Mesenchymal stem cell (in vitro differentiated cells and primary cell): ENCODE measurements around the gene TMEM127.
A peak's percentile ranks its signal among the peaks of the same experiment; 100 is the strongest.

Source experiments
- DNase-seq: peaks from one replicate; pipeline ENCODE4 v3.0.0-alpha.2; 2013
- H2AFZ ChIP-seq: one replicate; pipeline ENCODE4 v1.6.1; 2013; ENCODE audit warnings: low read depth, mild to moderate bottlenecking, control low read depth, inconsistent platforms, low read length, moderate library complexity
- H2AK5ac ChIP-seq: 2 replicates; pipeline ENCODE4 v1.6.1; 2013; ENCODE audit warnings: low read length, moderate library complexity, mild to moderate bottlenecking, inconsistent platforms; ENCODE audit not compliant: severe bottlenecking
- H2BK120ac ChIP-seq: one replicate; pipeline ENCODE4 v1.6.1; 2013; ENCODE audit warnings: low read depth, mild to moderate bottlenecking, inconsistent platforms, low read length, moderate library complexity
- H2BK12ac ChIP-seq, 2 experiments: one replicate each; pipeline ENCODE4 v1.6.1; 2013; ENCODE audit warnings: inconsistent platforms in 2 of 2, low read length in 2 of 2, mild to moderate bottlenecking in 2 of 2, moderate library complexity in 2 of 2, control low read depth in 1 of 2
- H2BK15ac ChIP-seq: one replicate; pipeline ENCODE4 v1.6.1; 2013; ENCODE audit warnings: mild to moderate bottlenecking, low read depth, inconsistent platforms; ENCODE audit not compliant: poor library complexity, severe bottlenecking
- H2BK5ac ChIP-seq: 2 replicates; pipeline ENCODE4 v1.6.1; 2013; ENCODE audit warnings: low read depth, mild to moderate bottlenecking, low read length, control low read depth, inconsistent platforms; ENCODE audit not compliant: poor library complexity, severe bottlenecking
- H3K14ac ChIP-seq, 2 experiments: one replicate each; pipeline ENCODE4 v1.6.1; 2013; ENCODE audit warnings: inconsistent platforms in 2 of 2, low read length in 2 of 2, control low read depth in 1 of 2, mild to moderate bottlenecking in 1 of 2, moderate library complexity in 1 of 2
- H3K18ac ChIP-seq, 2 experiments: one replicate each; pipeline ENCODE4 v1.6.1; 2013; ENCODE audit warnings: inconsistent platforms in 2 of 2, low read length in 2 of 2, control low read depth in 1 of 2, low read depth in 1 of 2, mild to moderate bottlenecking in 1 of 2
- H3K23ac ChIP-seq, 2 experiments: one replicate each; pipeline ENCODE4 v1.6.1; 2013; ENCODE audit warnings: inconsistent platforms in 2 of 2, low read length in 2 of 2, mild to moderate bottlenecking in 2 of 2, moderate library complexity in 2 of 2, control low read depth in 1 of 2
- H3K27ac ChIP-seq: 2 replicates; pipeline ENCODE4 v1.5.1; 2013; ENCODE audit warnings: mild to moderate bottlenecking, moderate library complexity, low read length, control low read depth, inconsistent platforms; ENCODE audit not compliant: poor library complexity, severe bottlenecking
- H3K27me3 ChIP-seq, 2 experiments: 2 replicates each; pipeline versions ENCODE4 v1.6.1 to v1.7.0; 2013; ENCODE audit warnings: low read length in 2 of 2, mild to moderate bottlenecking in 2 of 2, moderate library complexity in 2 of 2, control low read depth in 1 of 2, inconsistent platforms in 1 of 2; ENCODE audit not compliant: control insufficient read depth in 1 of 2, insufficient read depth in 1 of 2
- H3K36me3 ChIP-seq, 2 experiments: 2 replicates each; pipeline versions ENCODE4 v1.6.1 to v1.7.0; 2013; ENCODE audit warnings: low read length in 2 of 2, control low read depth in 1 of 2, inconsistent platforms in 1 of 2, low read depth in 1 of 2, mild to moderate bottlenecking in 1 of 2; ENCODE audit not compliant: insufficient read depth in 2 of 2, control insufficient read depth in 1 of 2
- H3K4ac ChIP-seq, 2 experiments: one replicate each; pipeline ENCODE4 v1.6.1; 2013; ENCODE audit warnings: inconsistent platforms in 2 of 2, low read length in 2 of 2, mild to moderate bottlenecking in 2 of 2, moderate library complexity in 2 of 2, control low read depth in 1 of 2, low read depth in 1 of 2
- H3K4me1 ChIP-seq: 2 replicates; pipeline ENCODE4 v1.6.1; 2013; ENCODE audit warnings: low read depth, low read length, control low read depth; ENCODE audit not compliant: control insufficient read depth, insufficient read depth
- H3K4me2 ChIP-seq: 2 replicates; pipeline ENCODE4 v1.6.1; 2013; ENCODE audit warnings: low read length, mild to moderate bottlenecking, inconsistent platforms; ENCODE audit not compliant: poor library complexity, severe bottlenecking
- H3K4me3 ChIP-seq, 2 experiments: 2 replicates each; pipeline versions ENCODE4 v1.5.1 to v1.7.0; 2013; ENCODE audit warnings: low read length in 2 of 2, mild to moderate bottlenecking in 2 of 2, control low read depth in 1 of 2, low read depth in 1 of 2; ENCODE audit not compliant: insufficient read depth in 1 of 2
- H3K79me1 ChIP-seq: replicated peaks from 2 replicates; pipeline ENCODE4 v1.6.1; 2013; ENCODE audit warnings: mild to moderate bottlenecking, control low read depth, low read length, inconsistent platforms; ENCODE audit not compliant: poor library complexity, severe bottlenecking
- H3K9ac ChIP-seq: 2 replicates; pipeline ENCODE4 v1.7.0; 2013; ENCODE audit warnings: mild to moderate bottlenecking, low read length, moderate library complexity
- H3K9me3 ChIP-seq: 2 replicates; pipeline ENCODE4 v1.7.0; 2013; ENCODE audit warnings: mild to moderate bottlenecking, low read length; ENCODE audit not compliant: control insufficient read depth
- H4K8ac ChIP-seq: one replicate; pipeline ENCODE4 v1.6.1; 2013; ENCODE audit warnings: inconsistent platforms, mild to moderate bottlenecking, low read length, moderate library complexity
- H4K91ac ChIP-seq: one replicate; pipeline ENCODE4 v1.6.1; 2013; ENCODE audit warnings: mild to moderate bottlenecking, low read length, inconsistent platforms
- WGBS: methylation state at CpG from one replicate; pipeline ENCODE4 v1.1.7; 2013; ENCODE audit warnings: mixed read lengths; 5-methylcytosine and 5-hydroxymethylcytosine counted together

Gene TMEM127

GRCh38 chr2:96305979-96306308 is 40.1 kb upstream of the TMEM127 start:
- Histone ChIP-seq H3K23ac (no peak overlapping the region), H3K27me3 (no peaks in the 10 kb centered on the region), H3K27ac (no peak overlapping the region), H3K14ac (no peak overlapping the region), H3K9me3 (no peaks in the 10 kb centered on the region), H2AFZ (peak overlapping the region; percentile 8), H2BK5ac (no peak overlapping the region), H2BK15ac (peak overlapping the region; percentile 37), H3K4me3 (peak overlapping the region; percentile 83 to 100), H3K4me2 (peak overlapping the region; percentile 71), H4K8ac (peak overlapping the region; percentile 97), H3K79me1 (peaks cover 26% of the 10 kb centered on the region), H3K36me3 (peaks cover 19 to 35% of the 10 kb centered on the region in 2 experiments), H3K4me1 (peaks cover 10% of the 10 kb centered on the region), H2BK120ac (no peak overlapping the region), H3K4ac (peak overlapping the region; percentile 87 to 91), H3K9ac (peak overlapping the region; percentile 97), H2AK5ac (peak overlapping the region; percentile 66), H2BK12ac (no peak overlapping the region), H4K91ac (peak overlapping the region; percentile 59), H3K18ac (peak overlapping the region in 1 of 2 experiments; percentile 56)
- WGBS = 36% methylated on average over 6 of the region's 9 CpGs
- DNase-seq = no peak

- Histone ChIP-seq H3K36me3 (peaks cover 19 to 39% of the 10 kb centered on the region in 2 experiments), H3K79me1 (peaks cover 26% of the 10 kb centered on the region), H4K91ac (peak within 1 kb of the TSS; percentile 67), H3K27ac (peak within 1 kb of the TSS; percentile 31), H2BK15ac (peak within 1 kb of the TSS; percentile 37), H3K4ac (peak within 1 kb of the TSS; percentile 87 to 91), H3K9ac (peak within 1 kb of the TSS; percentile 97), H2BK5ac (no peak within 1 kb of the TSS), H3K14ac (peak within 1 kb of the TSS in 1 of 2 experiments; percentile 80), H2BK12ac (no peak within 1 kb of the TSS), H3K9me3 (no peaks in the 10 kb centered on the region), H2AFZ (peak within 1 kb of the TSS; percentile 56), H3K18ac (peak within 1 kb of the TSS; percentile 57 to 89), H3K27me3 (no peaks in the 10 kb centered on the region), H4K8ac (peak within 1 kb of the TSS; percentile 97), H2BK120ac (no peak within 1 kb of the TSS), H3K4me3 (peak within 1 kb of the TSS; percentile 83 to 100), H3K4me2 (peak within 1 kb of the TSS; percentile 71), H3K4me1 (peaks cover 10% of the 10 kb centered on the region), H3K23ac (peak within 1 kb of the TSS; percentile 35 to 46), H2AK5ac (peak within 1 kb of the TSS; percentile 66)
- WGBS = 2% methylated on average over 54 of the region's 61 CpGs
- DNase-seq = peak; percentile 87
Measured at GRCh38 chr2:96305091-96305978, 39.5 kb upstream of the TMEM127 start, which contains the start of gene SNRNP200. SNRNP200 (minus strand) TSS chr2:96305546; CDS start chr2:96305437, 109 bp downstream.

GRCh38 chr2:96304606-96305005 is 38.8 kb upstream of the TMEM127 start:
- Histone ChIP-seq H2AFZ (no peak overlapping the region), H2BK120ac (no peak overlapping the region), H3K27me3 (no peaks in the 10 kb centered on the region), H2AK5ac (no peak overlapping the region), H3K4me1 (peaks cover 10% of the 10 kb centered on the region), H3K4me2 (peak overlapping the region; percentile 61), H4K91ac (no peak overlapping the region), H2BK15ac (no peak overlapping the region), H3K4me3 (peak overlapping the region; percentile 27 to 100), H4K8ac (no peak overlapping the region), H3K27ac (no peak overlapping the region), H3K9me3 (no peaks in the 10 kb centered on the region), H3K23ac (no peak overlapping the region), H3K4ac (no peak overlapping the region), H3K9ac (peak overlapping the region; percentile 97), H2BK12ac (no peak overlapping the region), H3K79me1 (peaks cover 27% of the 10 kb centered on the region), H3K18ac (no peak overlapping the region), H2BK5ac (no peak overlapping the region), H3K14ac (no peak overlapping the region), H3K36me3 (peaks cover 20 to 47% of the 10 kb centered on the region in 2 experiments)
- no peak for DNase-seq
- WGBS = 74% methylated on average over 10 of the region's 11 CpGs

- Histone ChIP-seq H3K79me1 (peaks cover 36% of the 10 kb centered on the region), H4K8ac (no peak overlapping the region), H3K27me3 (no peaks in the 10 kb centered on the region), H3K14ac (no peak overlapping the region), H2AFZ (no peak overlapping the region), H4K91ac (no peak overlapping the region), H3K36me3 (peaks cover 42 to 74% of the 10 kb centered on the region in 2 experiments), H2AK5ac (no peak overlapping the region), H2BK12ac (no peak overlapping the region), H3K23ac (no peak overlapping the region), H2BK15ac (no peak overlapping the region), H2BK120ac (no peak overlapping the region), H3K9me3 (no peaks in the 10 kb centered on the region), H2BK5ac (no peak overlapping the region), H3K4me3 (no peak overlapping the region), H3K4me1 (peaks cover 10% of the 10 kb centered on the region), H3K9ac (no peak overlapping the region), H3K4ac (no peak overlapping the region), H3K27ac (no peak overlapping the region), H3K4me2 (no peak overlapping the region), H3K18ac (no peak overlapping the region)
- DNase-seq = no peak
- WGBS = no CpG with 5 or more reads among the region's 1 CpG
Measured at GRCh38 chr2:96301865-96302264, 36.1 kb upstream of the TMEM127 start.
